Activated CD8-positive, alpha-beta T cell treated with anti-CD3 and anti-CD28 coated beads for 36 hours (primary cell): ENCODE measurements around the gene BICDL1. TPM values are rescaled to one million over a fixed set of nuclear protein-coding genes. Genes with fewer than 3 reads are reported as not detected.

ENCODE experiments used
- ATAC-seq: fragments of 200-7000 bp; cut with Tn5 transposase; one replicate; pipeline ENCODE4 v1.10.0; 2021; ENCODE audit warnings: mild to moderate bottlenecking, moderate library complexity
- CTCF ChIA-PET: fragments of 350-600 bp; sonication (Branson Sonifier 250); formaldehyde crosslinking; loops from one replicate; lab custom pipeline; 2021; ENCODE audit warnings: antibody characterized with exemption; lab: Charles Lee
- POLR2A ChIA-PET: fragments of 350-600 bp; sonication (Branson Sonifier 250); formaldehyde crosslinking; loops from one replicate; lab custom pipeline; 2021; ENCODE audit warnings: antibody characterized with exemption; lab: Charles Lee
- DNase-seq: peaks from one replicate; pipeline ENCODE4 v3.0.0-alpha.2; 2020
- H3K27ac Mint-ChIP-seq: one replicate; pipeline ENCODE4 v1.8.0; 2021; ENCODE audit warnings: mild to moderate bottlenecking, mixed read lengths
- H3K27me3 Mint-ChIP-seq: one replicate; pipeline ENCODE4 v1.8.0; 2021; ENCODE audit warnings: mixed read lengths
- H3K36me3 Mint-ChIP-seq: one replicate; pipeline ENCODE4 v1.8.0; 2021; ENCODE audit warnings: low read depth, mixed read lengths
- H3K4me1 Mint-ChIP-seq: one replicate; pipeline ENCODE4 v1.8.0; 2021; ENCODE audit warnings: low read depth, mixed read lengths
- H3K4me3 Mint-ChIP-seq: one replicate; pipeline ENCODE4 v1.8.0; 2021; ENCODE audit warnings: mild to moderate bottlenecking, moderate library complexity, mixed read lengths
- H3K9me3 Mint-ChIP-seq: one replicate; pipeline ENCODE4 v1.8.0; 2021; ENCODE audit warnings: mixed read lengths
- intact Hi-C: fragments of 100-400 bp; cut with micrococcal nuclease; formaldehyde crosslinking; loops from one replicate; pipeline ENCODE4 v1.10.0; 2022
- total RNA-seq, 2 experiments: library from RNA; stranded (reverse); gene quantifications; one replicate each; pipeline ENCODE4 v1.2.3, GENCODE V29; 2021
- TF ChIP-seq, protein P1 (sequence below): fragments of 200-600 bp; IDR thresholded peaks from one replicate; pipeline ENCODE4 v1.8.0; 2022; ENCODE audit warnings: antibody characterized with exemption, mild to moderate bottlenecking

BICDL1 gene
- total RNA-seq, 2 experiments from 2014 or later, result 103 to 107 TPM

DNA sequence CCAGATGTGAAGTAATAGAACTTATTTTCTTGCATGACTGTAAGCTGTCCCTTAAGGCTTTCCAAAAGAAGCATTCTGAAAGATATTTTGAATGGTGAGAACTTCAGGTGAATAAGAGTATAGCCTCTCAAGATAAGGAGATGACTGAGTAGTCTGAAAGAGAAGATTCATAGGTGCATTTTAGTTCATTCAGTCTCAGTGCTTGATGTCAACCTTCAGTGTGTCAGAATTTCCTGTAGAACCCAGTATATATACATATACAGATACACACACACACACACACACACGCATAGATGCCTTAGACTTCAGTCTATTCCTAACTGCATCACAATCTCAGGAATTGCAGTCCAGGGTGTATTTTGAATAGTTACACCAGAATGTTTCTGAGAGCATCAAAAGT lies 7.4 kb downstream of the BICDL1 start:
- Mint-ChIP-seq H3K27me3 (no peaks in the 10 kb centered on the region), H3K27ac (no peak overlapping the region), H3K36me3 (peaks cover 81% of the 10 kb centered on the region), H3K9me3 (no peaks in the 10 kb centered on the region), H3K4me1 (peaks cover 70% of the 10 kb centered on the region), H3K4me3 (no peak overlapping the region)
- ChIA-PET POLR2A (interaction anchor here (3.5 kb wide), 1 partner anchor 11 kb away, joined by 24 read pairs; no protein-coding TSS in a partner anchor), CTCF (no interaction called here)
- DNase-seq, result no peak
- TF ChIP-seq, protein P1, sequence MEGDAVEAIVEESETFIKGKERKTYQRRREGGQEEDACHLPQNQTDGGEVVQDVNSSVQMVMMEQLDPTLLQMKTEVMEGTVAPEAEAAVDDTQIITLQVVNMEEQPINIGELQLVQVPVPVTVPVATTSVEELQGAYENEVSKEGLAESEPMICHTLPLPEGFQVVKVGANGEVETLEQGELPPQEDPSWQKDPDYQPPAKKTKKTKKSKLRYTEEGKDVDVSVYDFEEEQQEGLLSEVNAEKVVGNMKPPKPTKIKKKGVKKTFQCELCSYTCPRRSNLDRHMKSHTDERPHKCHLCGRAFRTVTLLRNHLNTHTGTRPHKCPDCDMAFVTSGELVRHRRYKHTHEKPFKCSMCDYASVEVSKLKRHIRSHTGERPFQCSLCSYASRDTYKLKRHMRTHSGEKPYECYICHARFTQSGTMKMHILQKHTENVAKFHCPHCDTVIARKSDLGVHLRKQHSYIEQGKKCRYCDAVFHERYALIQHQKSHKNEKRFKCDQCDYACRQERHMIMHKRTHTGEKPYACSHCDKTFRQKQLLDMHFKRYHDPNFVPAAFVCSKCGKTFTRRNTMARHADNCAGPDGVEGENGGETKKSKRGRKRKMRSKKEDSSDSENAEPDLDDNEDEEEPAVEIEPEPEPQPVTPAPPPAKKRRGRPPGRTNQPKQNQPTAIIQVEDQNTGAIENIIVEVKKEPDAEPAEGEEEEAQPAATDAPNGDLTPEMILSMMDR, result no peak
- peak; percentile 10 for ATAC-seq
- intact Hi-C loops, result no loop called here

DNA sequence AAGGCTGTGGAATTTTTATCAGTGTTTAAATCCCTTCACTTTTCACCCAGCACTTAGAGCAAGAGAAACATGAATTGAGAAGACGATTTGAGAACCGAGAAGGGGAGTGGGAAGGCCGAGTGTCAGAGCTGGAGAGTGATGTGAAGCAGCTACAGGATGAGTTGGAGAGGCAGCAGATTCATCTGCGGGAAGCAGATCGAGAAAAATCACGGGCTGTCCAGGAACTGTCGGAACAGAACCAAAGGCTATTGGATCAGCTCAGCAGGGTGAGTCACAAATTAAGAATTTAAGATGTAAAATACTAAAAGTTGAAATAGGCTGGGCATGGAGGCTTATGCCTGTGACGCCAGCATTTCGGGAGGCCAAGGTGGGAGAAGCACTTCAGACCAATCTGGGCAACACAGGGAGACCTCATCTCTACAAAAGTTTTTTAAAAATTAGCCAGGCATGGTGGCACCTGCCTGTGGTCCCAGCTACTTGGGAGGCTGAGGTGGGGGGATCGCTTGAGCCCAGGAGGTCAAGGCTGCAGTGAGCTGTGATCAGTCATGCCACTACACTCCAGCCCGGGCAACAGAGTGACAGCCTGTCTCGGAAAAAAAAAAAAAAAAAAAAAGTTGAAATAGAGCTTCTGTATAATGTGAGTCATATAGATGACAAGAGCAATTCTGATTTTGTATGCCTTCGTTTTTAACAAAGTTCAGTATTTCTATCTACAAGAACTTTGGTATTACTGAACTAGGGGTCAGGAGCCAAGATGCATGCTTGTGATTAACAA lies 9.6 kb downstream of the BICDL1 start:
- DNase-seq, result no peak
- peaks cover 81% of the 10 kb centered on the region for H3K36me3 Mint-ChIP-seq
- H3K9me3 Mint-ChIP-seq, result no peaks in the 10 kb centered on the region
- ChIA-PET POLR2A (interaction anchor here (0.8 to 11.4 kb wide), 6 partner anchors 8 to 294 kb away, joined by 3 to 131 read pairs (median 4); partner anchors contain the start of genes BICDL1 and RNU4-2), CTCF (interaction anchor here (1.2 to 2.7 kb wide), 4 partner anchors 8 to 17 kb away, joined by 3 to 7 read pairs (median 4); partner anchors contain the start of gene BICDL1)
- peak overlapping the region; percentile 43 for H3K27ac Mint-ChIP-seq
- peak; percentile 62 for ATAC-seq
- no peaks in the 10 kb centered on the region for H3K27me3 Mint-ChIP-seq
- no peak overlapping the region for H3K4me3 Mint-ChIP-seq
- TF ChIP-seq, protein P1, result no peak
- H3K4me1 Mint-ChIP-seq, result peaks cover 63% of the 10 kb centered on the region
- intact Hi-C loops, result no loop called here

DNA sequence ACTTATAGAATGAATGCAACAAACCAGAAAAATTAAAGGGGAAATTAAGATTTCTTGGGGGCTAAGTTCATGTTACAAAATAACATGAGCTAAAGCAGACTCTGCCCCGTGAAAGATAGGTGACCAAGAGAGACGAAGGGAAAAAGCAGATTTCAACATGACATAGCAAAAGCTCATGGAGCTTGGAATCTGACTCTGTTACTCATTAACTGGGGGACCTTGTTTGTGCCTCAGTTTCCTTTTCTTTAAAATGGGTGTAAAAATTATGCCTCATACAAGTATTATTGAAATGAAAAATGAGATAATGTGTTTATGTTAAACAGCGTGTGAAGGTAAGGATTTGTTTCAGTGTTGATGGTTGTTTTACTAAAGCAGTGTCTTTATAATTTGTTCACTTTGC lies 11.5 kb downstream of the BICDL1 start:
- ChIA-PET CTCF (interaction anchor here (1.1 to 3.2 kb wide), 4 partner anchors 10 to 86 kb away, joined by 4 to 12 read pairs (median 6); partner anchors contain the start of gene BICDL1), POLR2A (interaction anchor here (0.6 to 11.4 kb wide), 4 partner anchors 10 to 1794 kb away, joined by 3 to 131 read pairs (median 3); partner anchors contain the start of gene BICDL1)
- no peaks in the 10 kb centered on the region for H3K27me3 Mint-ChIP-seq
- no peaks in the 10 kb centered on the region for H3K9me3 Mint-ChIP-seq
- TF ChIP-seq, protein P1, result no peak
- H3K4me1 Mint-ChIP-seq, result peaks cover 56% of the 10 kb centered on the region
- ATAC-seq (no peak), DNase-seq (no peak)
- intact Hi-C loops, result no loop called here
- no peak overlapping the region for H3K4me3 Mint-ChIP-seq
- no peak overlapping the region for H3K27ac Mint-ChIP-seq
- peaks cover 80% of the 10 kb centered on the region for H3K36me3 Mint-ChIP-seq

DNA sequence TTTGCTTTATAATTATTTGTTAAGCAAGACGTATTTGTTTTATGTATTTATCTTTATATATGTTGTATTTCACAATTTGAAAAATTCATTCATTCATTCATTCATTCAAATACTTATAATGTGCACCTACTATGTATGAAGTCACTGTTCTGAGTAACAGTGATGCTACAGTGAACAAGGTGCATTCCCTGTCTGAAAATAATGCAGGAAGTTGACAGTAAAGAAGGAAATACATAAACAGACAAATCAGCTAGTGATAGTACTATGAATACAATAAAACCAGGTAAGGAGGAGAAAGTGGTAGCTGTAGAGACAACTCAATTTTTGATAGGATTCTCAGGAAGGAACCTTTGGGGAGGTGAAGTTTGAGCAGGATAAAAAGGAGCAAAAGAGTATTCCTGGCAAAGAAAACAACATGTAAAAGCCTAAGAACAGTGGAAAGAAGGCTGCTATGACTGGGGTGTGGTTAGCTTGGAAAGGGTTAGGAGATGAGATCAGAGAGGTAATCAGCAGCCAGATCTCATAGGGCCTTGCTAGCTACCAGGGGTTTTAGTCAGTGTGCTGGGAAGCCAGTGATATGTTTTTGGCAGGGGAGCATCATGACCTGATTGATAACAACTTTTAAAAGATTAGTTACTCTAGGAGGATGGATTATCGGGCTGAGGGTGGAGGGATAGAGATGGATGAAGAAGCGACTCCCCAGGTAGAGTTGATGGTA lies 17.4 kb downstream of the BICDL1 start:
- DNase-seq (peak; percentile 65), ATAC-seq (peak; percentile 66)
- peak overlapping the region; percentile 98 for H3K27ac Mint-ChIP-seq
- peak overlapping the region; percentile 52 for H3K4me3 Mint-ChIP-seq
- H3K27me3 Mint-ChIP-seq, result no peaks in the 10 kb centered on the region
- peaks cover 81% of the 10 kb centered on the region for H3K36me3 Mint-ChIP-seq
- intact Hi-C loops, result no loop called here
- POLR2A ChIA-PET, result interaction anchor here (0.9 to 11.4 kb wide), 19 partner anchors 9 to 285 kb away, joined by 3 to 131 read pairs (median 4); partner anchors contain the start of genes BICDL1, RAB35 and RNU4-2
- TF ChIP-seq, protein P1, result no peak
- H3K9me3 Mint-ChIP-seq, result no peaks in the 10 kb centered on the region
- peaks cover 77% of the 10 kb centered on the region for H3K4me1 Mint-ChIP-seq
- CTCF ChIA-PET, result interaction anchor here (1.1 to 2.8 kb wide), 7 partner anchors 9 to 113 kb away, joined by 3 to 25 read pairs (median 5); partner anchors contain the start of gene BICDL1
